ENCODE results near the gene ABCA7.

- no peak for TF ChIP-seq CTCF (IDR thresholded peaks at IDR 0.05)
- TF ChIP-seq POLR2A (IDR thresholded peaks at IDR 0.05), result no peak
Observed at GRCh38 chr19:1069009-1069779, 29.3 kb downstream of the ABCA7 start.

All from uterus (tissue), 2 donors.